Heart left ventricle (tissue), 16 donors: Measurements from ENCODE around the gene CARS2. TPM values are rescaled to one million over a fixed set of nuclear protein-coding genes. Genes with fewer than 3 reads are reported as not detected.
"Not testable (repeated sequence)": the region's sequence is repeated elsewhere in the genome, so short reads cannot be mapped to it uniquely, and the experiment has no call there.

Experiments
- ATAC-seq, 4 donors: fragments of 200-7000 bp; cut with Tn5 transposase; one replicate each; pipeline ENCODE4 v1.9.1; 2020 to 2022; ENCODE audit warnings: moderate library complexity in 4 of 4, mild to moderate bottlenecking in 3 of 4, moderate number of reproducible peaks in 1 of 4
- DNase-seq, 5 donors: peaks; one replicate each; pipeline ENCODE4 v3.0.0-alpha.2; 2020
- H3K27ac ChIP-seq, 12 donors: fragments of 200-600 bp; sonication (generic) in 4 of 12; one replicate each; pipeline versions ENCODE4 v1.5.0 to v1.8.0; 2016 to 2022; ENCODE audit warnings: mild to moderate bottlenecking in 2 of 12
- H3K27me3 ChIP-seq, 9 donors: fragments of 200-600 bp; sonication (generic) in 2 of 9; one replicate each; pipeline versions ENCODE4 v1.5.1 to v1.8.0; 2016 to 2022; ENCODE audit warnings: mild to moderate bottlenecking in 3 of 9
- H3K36me3 ChIP-seq, 9 donors: fragments of 200-600 bp; sonication (generic) in 2 of 9; one replicate each; pipeline versions ENCODE4 v1.5.0 to v1.8.0; 2018 to 2022; ENCODE audit warnings: mild to moderate bottlenecking in 2 of 9
- H3K4me1 ChIP-seq, 12 donors: fragments of 200-600 bp; sonication (generic) in 4 of 12; one replicate each; pipeline versions ENCODE4 v1.5.0 to v1.8.0; 2016 to 2022; ENCODE audit warnings: mild to moderate bottlenecking in 3 of 12
- H3K4me3 ChIP-seq, 12 donors: fragments of 200-600 bp; sonication (generic) in 4 of 12; one replicate each; pipeline versions ENCODE4 v1.5.0 to v1.8.0; 2017 to 2022; ENCODE audit warnings: mild to moderate bottlenecking in 9 of 12, moderate library complexity in 4 of 12
- H3K9me3 ChIP-seq, 12 donors: fragments of 200-600 bp; sonication (generic) in 4 of 12; one replicate each; pipeline versions ENCODE4 v1.5.0 to v1.8.0; 2016 to 2022; ENCODE audit warnings: mild to moderate bottlenecking in 1 of 12
- CTCF ChIP-seq, 12 donors: fragments of 200-600 bp; sonication (generic) in 4 of 12; IDR thresholded peaks; one replicate each; pipeline versions ENCODE4 v1.5.0 to v1.8.0; 2018 to 2022; ENCODE audit warnings: antibody characterized with exemption in 12 of 12, mild to moderate bottlenecking in 5 of 12
- POLR2A ChIP-seq, 2 donors: fragments of 450-650 bp; IDR thresholded peaks; one replicate each; pipeline ENCODE4 v1.6.1; 2017; ENCODE audit warnings: antibody characterized with exemption in 2 of 2, mild to moderate bottlenecking in 2 of 2, moderate library complexity in 2 of 2
- WGBS, 4 donors: extraction: QIAGEN DNeasy Blood & Tissue Kit in 2 of 4; methylation state at CpG; one replicate each; pipeline versions ENCODE4 v1.1.5 to v1.1.7; 2013 to 2018; 5-methylcytosine and 5-hydroxymethylcytosine counted together
- intact Hi-C, 10 donors: fragments of 100-400 bp; cut with DNase I; formaldehyde crosslinking; loops; one replicate each; pipeline versions ENCODE4 v1.11.1 to v1.14.2; 2022
- polyA plus RNA-seq, 2 donors: library from polyadenylated mRNA; stranded (reverse); fragments of 200-250 nt; gene quantifications; one replicate each; pipeline ENCODE4 v1.2.3, GENCODE V29; 2013
- total RNA-seq, 9 donors: library from RNA; depleted of rRNA in 2 of 9; stranded (reverse); fragments of >200 nt in 2 of 9; fragmentation: NEBNext Ultra II Directional in 3 of 9; extraction: Animal tissue kit (Norgen Biotek cat#: 25700) in 3 of 9; gene quantifications; one replicate each; pipeline versions ENCODE4 v1.1.0 to v1.2.4, GENCODE V29; 2016 to 2023
- donor health status: ischemic (EF 13 %, LVEDD 7.1; RV severe dilation, severe dysfunction).
- donor health status: healthy with polysubstance abuse.
- donor health status: DM: no; HTN: yes; CAD: no.
- donor health status: DM: no; HTN: no; CAD: no.
- donor health status: ischemic (EF 25% LVEDD 6.9; RV normal size, moderate dysfunction).
- donor health status: ischemic (EF 25% LVEDD 5.7; RV mildly dilated, moderate dysfunction).
- donor health status: healthy.
- donor health status: DM: yes; HTN: yes; CAD: no.
- donor health status: ischemic (EF 35%, LVEDD 5.7; RV mildly dilated, moderate dysfunction).
- donor health status: nonischemic (EF 11% LVEDD 7.7; RV severe dilation, severe dysfunction).
- donor health status: DM: yes; HTN: yes; CAD: no.
- donor health status: PGD.
- donor health status: ischemic (EF 29% LVEDD 5.4; RV normal size, mild dysfunction).
- donor health status: nonischemic (EF 23%, LVEDD 6.1; RV moderate dilation, normal function).

CARS2 gene
- total and polyA plus RNA-seq, 11 donors: 35.4 to 78.5 (median 44.3) TPM

- H3K27me3 ChIP-seq: no peaks in the 10 kb centered on the region
- no peak for ATAC-seq
- H3K27ac ChIP-seq: no peak overlapping the region
- peaks cover 0 to 95% (median 75%) of the 10 kb centered on the region in 9 donors for H3K36me3 ChIP-seq
- no peak overlapping the region for H3K4me3 ChIP-seq
- WGBS, 4 donors: 86 to 88% (median 87%) methylated on average over 11 to 15 of the region's 15 CpGs
- DNase-seq: no peak
- H3K4me1 ChIP-seq: peaks cover 0 to 41% (median 2%) of the 10 kb centered on the region in 12 donors
- TF ChIP-seq CTCF (IDR thresholded peaks at IDR 0.05): no peak
- TF ChIP-seq POLR2A (IDR thresholded peaks at IDR 0.05): no peak
- intact Hi-C loops: loop anchor here in 4 of 10 donors (5.0 to 10.0 kb wide), 4 partner anchors 82 to 215 kb away; partner anchors contain the start of genes NAXD (in 2 of the 4) and ANKRD10 (in 1 of the 4)
- H3K9me3 ChIP-seq: no peaks in the 10 kb centered on the region
These were observed 6.5 kb downstream of the CARS2 start for GRCh38 chr13:110699148-110700145.

DNA sequence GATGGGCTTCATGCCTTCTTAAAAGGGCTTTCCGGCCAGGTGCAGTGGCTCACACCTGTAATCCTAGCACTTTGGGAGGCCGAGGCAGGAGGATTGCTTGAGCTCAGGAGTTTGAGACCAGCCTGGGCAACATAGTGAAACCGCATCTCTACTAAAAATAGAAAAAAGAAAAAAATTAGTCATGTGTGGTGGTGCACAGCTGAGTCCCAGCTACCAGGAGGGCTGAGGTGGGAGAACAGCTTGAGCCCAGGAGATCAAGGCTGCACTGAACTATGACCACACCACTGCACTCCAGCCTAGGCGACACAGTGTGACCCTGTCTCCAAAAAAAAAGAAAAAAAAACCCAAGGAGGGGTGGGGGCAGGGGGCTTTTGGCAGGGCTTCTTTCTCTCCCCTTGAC, 7.2 kb downstream of the CARS2 start:
- no peak overlapping the region for H3K27ac ChIP-seq
- DNase-seq (no peak), ATAC-seq (no peak)
- no peaks in the 10 kb centered on the region for H3K27me3 ChIP-seq
- H3K4me3 ChIP-seq: no peak overlapping the region
- intact Hi-C loops: no loop called here
- TF ChIP-seq POLR2A (IDR thresholded peaks at IDR 0.05) (no peak), CTCF (IDR thresholded peaks at IDR 0.05) (no peak)
- 90 to 97% (median 92%) methylated on average over 4 of the region's 4 CpGs for WGBS, 4 donors
- no peaks in the 10 kb centered on the region for H3K9me3 ChIP-seq
- H3K36me3 ChIP-seq: peaks cover 0 to 100% (median 79%) of the 10 kb centered on the region in 9 donors
- peaks cover 0 to 33% (median 0%) of the 10 kb centered on the region in 12 donors for H3K4me1 ChIP-seq

- intact Hi-C loops: no loop called here
- Histone ChIP-seq H3K36me3 (peaks cover 0 to 99% (median 77%) of the 10 kb centered on the region in 9 donors), H3K27me3 (no peaks in the 10 kb centered on the region), H3K9me3 (no peaks in the 10 kb centered on the region), H3K4me3 (no peak overlapping the region), H3K4me1 (peaks cover 0 to 25% (median 0%) of the 10 kb centered on the region in 12 donors), H3K27ac (peak overlapping the region in 1 of 12 donors; percentile 40)
- TF ChIP-seq CTCF (IDR thresholded peaks at IDR 0.05): no peak
- no peak for TF ChIP-seq POLR2A (IDR thresholded peaks at IDR 0.05)
- no peak for ATAC-seq
- WGBS, 4 donors: 77 to 88% (median 87%) methylated on average over 4 of the region's 4 CpGs
- DNase-seq: no peak
These were observed 8.1 kb downstream of the CARS2 start for GRCh38 chr13:110697842-110698241.

GRCh38 chr13:110696776-110697175, 9.1 kb downstream of the CARS2 start:
- intact Hi-C loops: no loop called here
- Histone ChIP-seq H3K4me1 (peaks cover 0 to 25% (median 0%) of the 10 kb centered on the region in 12 donors), H3K9me3 (no peaks in the 10 kb centered on the region), H3K36me3 (peaks cover 0 to 89% (median 73%) of the 10 kb centered on the region in 9 donors), H3K27me3 (no peaks in the 10 kb centered on the region), H3K27ac (no peak overlapping the region), H3K4me3 (no peak overlapping the region)
- TF ChIP-seq POLR2A (IDR thresholded peaks at IDR 0.05): no peak
- TF ChIP-seq CTCF (IDR thresholded peaks at IDR 0.05): no peak
- 90 to 93% (median 92%) methylated on average over 10 of the region's 10 CpGs for WGBS, 4 donors
- DNase-seq (no peak), ATAC-seq (no peak)

- peaks cover 0 to 25% (median 0%) of the 10 kb centered on the region in 12 donors for H3K4me1 ChIP-seq
- H3K27me3 ChIP-seq, intact Hi-C loops, DNase-seq, H3K4me3 ChIP-seq, H3K27ac ChIP-seq, ATAC-seq, H3K9me3 ChIP-seq: not testable (repeated sequence)
- H3K36me3 ChIP-seq: peaks cover 0 to 88% (median 73%) of the 10 kb centered on the region in 9 donors
- 86 to 91% (median 88%) methylated on average over 7 of the region's 7 CpGs for WGBS, 4 donors
These were observed 10.1 kb downstream of the CARS2 start for GRCh38 chr13:110695774-110696173.
